ENCODE data around the gene DENND2D. TPM values are rescaled to one million over a fixed set of nuclear protein-coding genes. Genes with fewer than 3 reads are reported as not detected.

The DENND2D gene
- total and polyA plus RNA-seq, 12 donors: 37.0 to 62.9 (median 42.7) TPM

- peak overlapping the region in 3 of 5 donors; percentile 0 to 68 (median 10) for H3K27ac ChIP-seq
Measured at GRCh38 chr1:111191496-111191895, 8.9 kb downstream of the DENND2D start.

GRCh38 chr1:111190931-111191451 lies 9.5 kb downstream of the DENND2D start:
- Histone ChIP-seq H3K9me3 (replicated peaks in 1 of 3) (no peaks in the 10 kb centered on the region), H3K27ac (peak overlapping the region in 3 of 5 donors; percentile 0 to 68 (median 18)), H3K4me3 (no peak overlapping the region), H3K4me1 (replicated peaks in 1 of 2) (peaks cover 21 to 38% of the 10 kb centered on the region in 2 donors), H3K27me3 (no peaks in the 10 kb centered on the region), H3K36me3 (replicated peaks in 1 of 2) (peaks cover 0 to 34% of the 10 kb centered on the region in 2 donors)
- peak in 2 of 7 donors; percentile 41 to 63 for DNase-seq
- intact Hi-C loops (cut with DNase I): no loop called here
- TF ChIP-seq CTCF (IDR thresholded peaks at IDR 0.05): no peak
- TF ChIP-seq POLR2A (IDR thresholded peaks at IDR 0.05): no peak
- WGBS, 4 donors: 50 to 77% (median 67%) methylated on average over 2 of the region's 2 CpGs

More at GRCh38 chr1:111191496-111191895, 8.9 kb downstream of the DENND2D start:
- no peak for TF ChIP-seq POLR2A (IDR thresholded peaks at IDR 0.05)
- TF ChIP-seq CTCF (IDR thresholded peaks at IDR 0.05): no peak
- no peak overlapping the region for H3K4me3 ChIP-seq
- peaks cover 21 to 38% of the 10 kb centered on the region in 2 donors for H3K4me1 ChIP-seq (replicated peaks in 1 of 2)
- intact Hi-C loops (cut with DNase I): no loop called here
- WGBS, 4 donors: 57 to 76% (median 67%) methylated on average over 3 of the region's 3 CpGs
- no peaks in the 10 kb centered on the region for H3K27me3 ChIP-seq
- DNase-seq: no peak
- peaks cover 0 to 29% of the 10 kb centered on the region in 2 donors for H3K36me3 ChIP-seq (replicated peaks in 1 of 2)
- no peaks in the 10 kb centered on the region for H3K9me3 ChIP-seq (replicated peaks in 1 of 3)

- no peaks in the 10 kb centered on the region for H3K9me3 ChIP-seq (replicated peaks in 1 of 3)
- no peak overlapping the region for H3K27ac ChIP-seq
- H3K4me3 ChIP-seq: no peak overlapping the region
- DNase-seq: no peak
- no peak for TF ChIP-seq CTCF (IDR thresholded peaks at IDR 0.05)
- no peak for TF ChIP-seq POLR2A (IDR thresholded peaks at IDR 0.05)
- intact Hi-C loops (cut with DNase I): no loop called here
- H3K27me3 ChIP-seq: no peaks in the 10 kb centered on the region
- peaks cover 0 to 59% of the 10 kb centered on the region in 2 donors for H3K36me3 ChIP-seq (replicated peaks in 1 of 2)
- H3K4me1 ChIP-seq (replicated peaks in 1 of 2): no peaks in the 10 kb centered on the region
Measured at GRCh38 chr1:111184663-111185062, 15.8 kb downstream of the DENND2D start.

GRCh38 chr1:111183308-111184069 lies 17.0 kb downstream of the DENND2D start:
- DNase-seq: no peak
- Histone ChIP-seq H3K36me3 (replicated peaks in 1 of 2) (peaks cover 0 to 48% of the 10 kb centered on the region in 2 donors), H3K9me3 (replicated peaks in 1 of 3) (no peaks in the 10 kb centered on the region), H3K4me1 (replicated peaks in 1 of 2) (no peaks in the 10 kb centered on the region), H3K4me3 (no peak overlapping the region), H3K27ac (no peak overlapping the region), H3K27me3 (no peaks in the 10 kb centered on the region)
- 90 to 93% (median 92%) methylated on average over 6 of the region's 6 CpGs for WGBS, 4 donors
- no peak for TF ChIP-seq POLR2A (IDR thresholded peaks at IDR 0.05)
- no peak for TF ChIP-seq CTCF (IDR thresholded peaks at IDR 0.05)
- intact Hi-C loops (cut with DNase I): no loop called here
